KOPT-K1 (cell line): Measurements from ENCODE around the gene AKR1A1.
"Not testable (repeated sequence)": the region's sequence is repeated elsewhere in the genome, so short reads cannot be mapped to it uniquely, and the experiment has no call there.

ENCODE experiments used
- H3K27ac ChIP-seq: fragments of 200-600 bp; sonication (generic); 2 replicates; pipeline ENCODE4 v1.5.1; 2016; ENCODE audit warnings: antibody characterized with exemption, mild to moderate bottlenecking, low read depth, low read length; ENCODE audit not compliant: poor library complexity, severe bottlenecking
- H3K36me3 ChIP-seq: fragments of 200-600 bp; sonication (generic); 2 replicates; pipeline ENCODE4 v1.5.1; 2017; ENCODE audit warnings: antibody characterized with exemption, mild to moderate bottlenecking, low read length, moderate library complexity; ENCODE audit not compliant: insufficient read depth
- H3K9me3 ChIP-seq: fragments of 200-600 bp; sonication (generic); 2 replicates; pipeline ENCODE4 v1.5.1; 2017; ENCODE audit warnings: antibody characterized with exemption, low read length, mild to moderate bottlenecking; ENCODE audit not compliant: insufficient read depth, poor library complexity, severe bottlenecking

AKR1A1 gene

GRCh38 chr1:45518910-45519309 is 31.7 kb upstream of the AKR1A1 start:
- no peak overlapping the region for H3K27ac ChIP-seq
- H3K36me3 ChIP-seq: peaks cover 56% of the 10 kb centered on the region
- no peaks in the 10 kb centered on the region for H3K9me3 ChIP-seq

GRCh38 chr1:45519774-45520173 is 30.9 kb upstream of the AKR1A1 start:
- H3K36me3 ChIP-seq: peaks cover 47% of the 10 kb centered on the region
- H3K27ac ChIP-seq, H3K9me3 ChIP-seq: not testable (repeated sequence)

- no peaks in the 10 kb centered on the region for H3K9me3 ChIP-seq
These were observed 29.0 kb upstream of the AKR1A1 start, which contains the start of gene PRDX1 for GRCh38 chr1:45521413-45522323. Gene PRDX1, minus strand, starts transcription at chr1:45521884. Its CDS starts 2,841 bp downstream, at chr1:45519043.

GRCh38 chr1:45522324-45523104 is 28.1 kb upstream of the AKR1A1 start:
- Histone ChIP-seq H3K27ac (peak overlapping the region; percentile 77), H3K9me3 (no peaks in the 10 kb centered on the region), H3K36me3 (peaks cover 20% of the 10 kb centered on the region)

More at GRCh38 chr1:45521413-45522323, 29.0 kb upstream of the AKR1A1 start, which contains the start of gene PRDX1:
- Histone ChIP-seq H3K27ac (peak within 1 kb of the TSS; percentile 77), H3K36me3 (peaks cover 28% of the 10 kb centered on the region)

GRCh38 chr1:45523516-45523915 is 27.1 kb upstream of the AKR1A1 start:
- H3K9me3 ChIP-seq, H3K27ac ChIP-seq: not testable (repeated sequence)
- peaks cover 11% of the 10 kb centered on the region for H3K36me3 ChIP-seq

- not testable (repeated sequence) for H3K36me3 ChIP-seq, H3K27ac ChIP-seq, H3K9me3 ChIP-seq
These were observed 26.7 kb upstream of the AKR1A1 start for GRCh38 chr1:45523975-45524374.

GRCh38 chr1:45526135-45526644 is 24.4 kb upstream of the AKR1A1 start:
- H3K27ac ChIP-seq: no peak overlapping the region
- no peaks in the 10 kb centered on the region for H3K36me3 ChIP-seq
- H3K9me3 ChIP-seq: no peaks in the 10 kb centered on the region

- Histone ChIP-seq H3K36me3 (no peaks in the 10 kb centered on the region), H3K9me3 (no peaks in the 10 kb centered on the region), H3K27ac (no peak overlapping the region)
These were observed 19.9 kb upstream of the AKR1A1 start for GRCh38 chr1:45530632-45531135.

- Histone ChIP-seq H3K9me3 (no peaks in the 10 kb centered on the region), H3K27ac (no peak overlapping the region), H3K36me3 (no peaks in the 10 kb centered on the region)
These were observed 18.8 kb upstream of the AKR1A1 start for GRCh38 chr1:45531873-45532272.

- no peaks in the 10 kb centered on the region for H3K9me3 ChIP-seq
- no peaks in the 10 kb centered on the region for H3K36me3 ChIP-seq
- no peak overlapping the region for H3K27ac ChIP-seq
These were observed 14.4 kb upstream of the AKR1A1 start for GRCh38 chr1:45535988-45536766.

GRCh38 chr1:45536886-45537285 is 13.7 kb upstream of the AKR1A1 start:
- Histone ChIP-seq H3K27ac (no peak overlapping the region), H3K9me3 (no peaks in the 10 kb centered on the region), H3K36me3 (no peaks in the 10 kb centered on the region)

- no peaks in the 10 kb centered on the region for H3K9me3 ChIP-seq
- no peaks in the 10 kb centered on the region for H3K36me3 ChIP-seq
- H3K27ac ChIP-seq: no peak overlapping the region
These were observed 9.4 kb upstream of the AKR1A1 start for GRCh38 chr1:45541193-45541592.

- H3K9me3 ChIP-seq: no peaks in the 10 kb centered on the region
- no peaks in the 10 kb centered on the region for H3K36me3 ChIP-seq
- H3K27ac ChIP-seq: no peak overlapping the region
These were observed 8.0 kb upstream of the AKR1A1 start for GRCh38 chr1:45542591-45542990.

- no peaks in the 10 kb centered on the region for H3K9me3 ChIP-seq
- H3K36me3 ChIP-seq: no peaks in the 10 kb centered on the region
- peak overlapping the region; percentile 30 for H3K27ac ChIP-seq
These were observed 6.8 kb upstream of the AKR1A1 start for GRCh38 chr1:45543581-45544417.
